T-helper 17 cell (primary cell): ENCODE data around the gene SOS2. TPM values are rescaled to one million over a fixed set of nuclear protein-coding genes. Genes with fewer than 3 reads are reported as not detected.

Experiments used
- ATAC-seq: fragments of 150-1000 bp; cut with Tn5 transposase; 2 replicates; pipeline ENCODE4 v1.10.0; 2021; ENCODE audit warnings: mild to moderate bottlenecking, moderate library complexity
- DNase-seq, 3 donors: peaks; one replicate each; pipeline versions ENCODE4 v3.0.0 to v3.0.0-alpha.2; 2020 to 2021
- H3K9me3 ChIP-seq: one replicate; pipeline ENCODE4 v1.7.0; 2013; ENCODE audit warnings: low read length, mild to moderate bottlenecking; ENCODE audit not compliant: control insufficient read depth, poor library complexity, severe bottlenecking
- H3K27ac Mint-ChIP-seq: one replicate; pipeline ENCODE4 v1.8.0; 2022; ENCODE audit warnings: mild to moderate bottlenecking, moderate library complexity, mixed read lengths
- H3K27me3 Mint-ChIP-seq: one replicate; pipeline ENCODE4 v1.8.0; 2022; ENCODE audit warnings: mixed read lengths
- H3K36me3 Mint-ChIP-seq: one replicate; pipeline ENCODE4 v1.8.0; 2022; ENCODE audit warnings: low read depth, mixed read lengths
- H3K4me1 Mint-ChIP-seq: one replicate; pipeline ENCODE4 v1.8.0; 2022; ENCODE audit warnings: mild to moderate bottlenecking, mixed read lengths
- H3K4me3 Mint-ChIP-seq: one replicate; pipeline ENCODE4 v1.8.0; 2022; ENCODE audit warnings: mild to moderate bottlenecking, moderate library complexity, mixed read lengths
- total RNA-seq, 4 donors: library from RNA in 2 of 4; stranded (reverse) in 2 of 4; gene quantifications; one replicate each; pipeline ENCODE4 v1.2.3 and lab custom pipeline; 2022 to 2026

The SOS2 gene
- total RNA-seq: 10 to 100 TPM; 33.8 to 40.3 TPM
- 57.1 to 133 reads per million in 2 donors for total RNA-seq (lab: John Stamatoyannopoulos, UW)

- peak; percentile 88 for ATAC-seq
- H3K9me3 ChIP-seq: no peaks in the 10 kb centered on the region
- peak within 1 kb of the TSS; percentile 93 for H3K4me3 Mint-ChIP-seq
- H3K27ac Mint-ChIP-seq: peak within 1 kb of the TSS; percentile 92
- peak; percentile 72 to 80 (median 77) for DNase-seq
- no peaks in the 10 kb centered on the region for H3K36me3 Mint-ChIP-seq
- peaks cover 21% of the 10 kb centered on the region for H3K4me1 Mint-ChIP-seq
- no peaks in the 10 kb centered on the region for H3K27me3 Mint-ChIP-seq
Measured at GRCh38 chr14:50231475-50232275, at the start of gene SOS2. Gene SOS2 (minus strand): TSS chr14:50231578. CDS start chr14:50231283, 295 bp downstream.

- H3K4me1 Mint-ChIP-seq: peaks cover 5% of the 10 kb centered on the region
- H3K36me3 Mint-ChIP-seq: no peaks in the 10 kb centered on the region
- no peak for ATAC-seq
- H3K4me3 Mint-ChIP-seq: no peak overlapping the region
- H3K9me3 ChIP-seq: no peaks in the 10 kb centered on the region
- DNase-seq: no peak
- H3K27me3 Mint-ChIP-seq: no peaks in the 10 kb centered on the region
- no peak overlapping the region for H3K27ac Mint-ChIP-seq
Measured at GRCh38 chr14:50272498-50272897, 41.1 kb upstream of the SOS2 start.

DNA sequence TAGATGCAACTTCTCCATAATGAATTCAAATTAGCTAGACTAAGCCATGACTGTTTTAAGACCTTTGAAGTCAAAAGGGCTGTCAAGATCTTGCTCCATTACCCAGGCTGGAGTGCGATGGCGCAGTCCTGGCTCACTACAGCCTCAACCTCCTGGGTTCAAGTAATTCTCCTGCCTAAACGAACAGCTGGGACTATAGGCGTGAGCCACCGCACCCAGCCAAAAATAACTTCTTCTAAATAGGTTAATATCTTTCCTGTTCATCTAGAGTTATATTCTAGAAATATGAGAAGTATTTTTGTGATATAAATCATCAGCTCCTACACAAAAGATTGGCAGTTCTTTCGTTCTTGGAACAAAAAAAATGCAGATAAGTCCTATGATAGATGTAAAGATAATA lies 39.6 kb upstream of the SOS2 start:
- Mint-ChIP-seq H3K27me3 (no peaks in the 10 kb centered on the region), H3K36me3 (no peaks in the 10 kb centered on the region), H3K27ac (no peak overlapping the region), H3K4me1 (peaks cover 5% of the 10 kb centered on the region), H3K4me3 (no peak overlapping the region)
- H3K9me3 ChIP-seq: no peaks in the 10 kb centered on the region
- DNase-seq (no peak), ATAC-seq (no peak)

- no peaks in the 10 kb centered on the region for H3K9me3 ChIP-seq
Measured at GRCh38 chr14:50265029-50265428, 33.7 kb upstream of the SOS2 start.

DNA sequence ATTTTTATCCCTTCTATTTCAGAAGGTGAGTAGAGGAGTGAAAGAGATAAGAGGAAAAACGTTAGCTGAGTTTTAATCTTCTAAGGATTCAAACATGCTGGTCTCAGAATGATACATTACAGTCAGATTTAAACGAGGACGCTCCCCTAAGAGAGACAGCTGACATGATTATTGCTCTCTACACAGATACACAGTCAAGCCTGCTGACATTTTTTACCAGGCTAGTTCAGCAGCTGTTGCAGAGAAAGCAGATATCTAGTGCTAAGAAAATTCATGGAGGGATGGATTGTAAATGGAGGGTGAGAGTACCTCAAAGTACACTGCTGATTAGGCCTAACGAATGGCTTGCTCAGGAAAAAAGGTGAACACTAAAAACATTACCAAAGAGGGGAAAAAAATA lies 31.9 kb upstream of the SOS2 start:
- no peak overlapping the region for H3K27ac Mint-ChIP-seq
- peaks cover 2% of the 10 kb centered on the region for H3K4me1 Mint-ChIP-seq
- no peak overlapping the region for H3K4me3 Mint-ChIP-seq
- no peaks in the 10 kb centered on the region for H3K36me3 Mint-ChIP-seq
- no peaks in the 10 kb centered on the region for H3K9me3 ChIP-seq
- H3K27me3 Mint-ChIP-seq: no peaks in the 10 kb centered on the region
- ATAC-seq (no peak), DNase-seq (no peak)

More at GRCh38 chr14:50265029-50265428, 33.7 kb upstream of the SOS2 start:
- Mint-ChIP-seq H3K4me3 (no peak overlapping the region), H3K4me1 (peaks cover 2% of the 10 kb centered on the region), H3K36me3 (no peaks in the 10 kb centered on the region), H3K27me3 (no peaks in the 10 kb centered on the region), H3K27ac (no peak overlapping the region)
- DNase-seq (no peak), ATAC-seq (no peak)

GRCh38 chr14:50262865-50263264 lies 31.5 kb upstream of the SOS2 start:
- Mint-ChIP-seq H3K4me1 (peaks cover 2% of the 10 kb centered on the region), H3K36me3 (no peaks in the 10 kb centered on the region), H3K4me3 (no peak overlapping the region), H3K27me3 (no peaks in the 10 kb centered on the region), H3K27ac (no peak overlapping the region)
- DNase-seq (no peak), ATAC-seq (no peak)
- H3K9me3 ChIP-seq: no peaks in the 10 kb centered on the region

- peak; percentile 63 for ATAC-seq
- H3K9me3 ChIP-seq: no peaks in the 10 kb centered on the region
- H3K4me3 Mint-ChIP-seq: no peak overlapping the region
- H3K27ac Mint-ChIP-seq: no peak overlapping the region
- no peaks in the 10 kb centered on the region for H3K36me3 Mint-ChIP-seq
- peaks cover 2% of the 10 kb centered on the region for H3K4me1 Mint-ChIP-seq
- no peak for DNase-seq
- no peaks in the 10 kb centered on the region for H3K27me3 Mint-ChIP-seq
Measured at GRCh38 chr14:50260511-50260910, 29.1 kb upstream of the SOS2 start.

DNA sequence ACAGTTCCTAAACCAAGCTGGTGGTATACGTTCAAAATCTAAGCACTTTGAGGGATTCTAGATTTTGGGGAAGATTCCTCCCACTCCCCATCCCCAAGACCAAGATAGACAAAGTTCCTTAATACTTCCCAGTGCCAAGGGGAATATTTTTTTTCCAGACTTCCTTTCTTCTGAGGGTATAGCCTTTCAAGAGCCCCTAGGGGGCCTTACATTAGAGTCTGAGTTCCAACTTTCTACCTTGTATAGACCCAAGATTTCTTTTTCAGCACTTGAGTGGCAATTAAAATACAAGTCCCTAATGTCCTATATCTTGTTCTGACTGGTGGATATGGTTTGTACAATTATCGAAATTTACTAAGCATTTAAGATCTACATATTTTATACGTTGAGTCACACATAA lies 28.7 kb upstream of the SOS2 start:
- Mint-ChIP-seq H3K4me3 (no peak overlapping the region), H3K36me3 (no peaks in the 10 kb centered on the region), H3K4me1 (peaks cover 2% of the 10 kb centered on the region), H3K27ac (no peak overlapping the region), H3K27me3 (no peaks in the 10 kb centered on the region)
- ATAC-seq (no peak), DNase-seq (no peak)
- H3K9me3 ChIP-seq: no peaks in the 10 kb centered on the region

- Mint-ChIP-seq H3K27ac (no peak overlapping the region), H3K4me3 (no peak overlapping the region), H3K36me3 (no peaks in the 10 kb centered on the region), H3K27me3 (no peaks in the 10 kb centered on the region), H3K4me1 (peaks cover 2% of the 10 kb centered on the region)
- H3K9me3 ChIP-seq: no peaks in the 10 kb centered on the region
- no peak for ATAC-seq
- DNase-seq: no peak
Measured at GRCh38 chr14:50257732-50258131, 26.4 kb upstream of the SOS2 start.

DNA sequence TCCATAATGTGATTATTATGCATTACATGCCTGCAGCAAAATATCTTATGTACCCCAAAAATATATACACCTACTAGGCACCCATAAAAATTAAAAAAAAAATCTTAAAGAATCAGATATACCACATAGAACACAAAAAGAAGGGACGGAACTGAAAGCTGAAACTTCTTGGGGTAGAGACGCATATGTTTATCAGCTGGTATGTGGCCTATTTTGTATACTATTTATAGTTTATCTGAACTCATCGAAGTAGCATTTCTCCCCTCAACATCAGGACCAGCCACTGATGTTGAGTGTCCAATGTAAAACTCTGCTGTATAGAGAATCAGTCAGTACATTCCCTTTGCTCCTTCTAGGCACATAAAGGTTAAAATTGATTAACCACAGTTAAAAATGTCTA lies 22.9 kb upstream of the SOS2 start:
- no peak overlapping the region for H3K4me3 Mint-ChIP-seq
- no peak overlapping the region for H3K27ac Mint-ChIP-seq
- no peak for DNase-seq
- H3K27me3 Mint-ChIP-seq: no peaks in the 10 kb centered on the region
- ATAC-seq: no peak
- no peaks in the 10 kb centered on the region for H3K4me1 Mint-ChIP-seq
- no peaks in the 10 kb centered on the region for H3K9me3 ChIP-seq
- peaks cover 2% of the 10 kb centered on the region for H3K36me3 Mint-ChIP-seq

DNA sequence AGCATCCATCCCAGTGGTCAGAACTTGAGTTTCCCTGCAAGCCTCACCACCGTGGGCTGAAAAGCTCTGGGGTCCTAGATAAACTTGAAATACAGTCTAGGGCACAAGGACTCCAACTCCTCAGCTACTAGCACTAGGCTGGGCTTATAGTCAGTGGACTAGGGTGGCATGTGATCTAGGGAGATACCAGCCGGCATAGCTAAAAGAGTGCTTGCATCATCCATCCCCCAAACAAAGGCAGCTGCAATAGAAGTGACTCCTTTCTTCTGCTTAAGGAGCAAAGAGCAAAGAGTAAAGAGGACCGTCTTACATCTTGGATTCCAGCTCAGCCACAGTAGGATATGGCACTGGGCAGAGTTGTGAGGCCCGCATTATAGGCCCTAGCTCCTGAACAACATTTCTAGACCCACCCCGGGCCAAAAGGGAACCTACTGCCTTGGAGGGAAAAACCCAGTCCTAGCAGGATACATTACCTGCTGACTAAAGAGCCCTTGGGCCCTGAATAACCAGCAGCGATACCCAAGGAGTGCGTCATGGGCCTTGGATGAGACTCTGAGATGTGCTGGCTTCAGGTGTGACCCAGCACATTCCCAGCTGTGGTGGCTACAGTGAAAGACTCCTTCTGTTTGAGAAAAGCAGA lies 17.9 kb upstream of the SOS2 start:
- no peak overlapping the region for H3K27ac Mint-ChIP-seq
- no peak for DNase-seq
- H3K9me3 ChIP-seq: no peaks in the 10 kb centered on the region
- H3K36me3 Mint-ChIP-seq: peaks cover 2% of the 10 kb centered on the region
- no peaks in the 10 kb centered on the region for H3K27me3 Mint-ChIP-seq
- no peak for ATAC-seq
- H3K4me1 Mint-ChIP-seq: no peaks in the 10 kb centered on the region
- H3K4me3 Mint-ChIP-seq: no peak overlapping the region

DNA sequence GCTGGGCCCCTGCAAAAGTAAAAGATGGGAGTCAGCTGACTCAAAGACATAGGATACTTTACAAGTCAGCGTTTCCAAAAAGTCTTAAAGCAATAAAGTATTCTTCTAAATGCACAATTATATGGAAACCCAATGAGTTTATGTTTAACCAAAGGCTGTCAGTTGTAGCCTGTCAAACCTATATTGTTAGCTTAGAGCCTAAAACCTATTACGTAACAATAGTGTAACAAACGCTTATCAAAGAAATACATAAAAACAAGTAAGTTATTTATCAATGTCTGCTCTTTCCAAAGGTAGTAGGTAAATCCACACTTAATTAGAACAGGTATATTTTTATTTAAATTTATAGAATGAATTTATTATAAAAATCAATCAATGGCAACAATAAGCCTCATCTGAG lies 15.9 kb upstream of the SOS2 start:
- DNase-seq: no peak
- ATAC-seq: no peak
- no peaks in the 10 kb centered on the region for H3K4me1 Mint-ChIP-seq
- no peaks in the 10 kb centered on the region for H3K9me3 ChIP-seq
- peaks cover 2% of the 10 kb centered on the region for H3K36me3 Mint-ChIP-seq
- no peak overlapping the region for H3K4me3 Mint-ChIP-seq
- no peaks in the 10 kb centered on the region for H3K27me3 Mint-ChIP-seq
- no peak overlapping the region for H3K27ac Mint-ChIP-seq

DNA sequence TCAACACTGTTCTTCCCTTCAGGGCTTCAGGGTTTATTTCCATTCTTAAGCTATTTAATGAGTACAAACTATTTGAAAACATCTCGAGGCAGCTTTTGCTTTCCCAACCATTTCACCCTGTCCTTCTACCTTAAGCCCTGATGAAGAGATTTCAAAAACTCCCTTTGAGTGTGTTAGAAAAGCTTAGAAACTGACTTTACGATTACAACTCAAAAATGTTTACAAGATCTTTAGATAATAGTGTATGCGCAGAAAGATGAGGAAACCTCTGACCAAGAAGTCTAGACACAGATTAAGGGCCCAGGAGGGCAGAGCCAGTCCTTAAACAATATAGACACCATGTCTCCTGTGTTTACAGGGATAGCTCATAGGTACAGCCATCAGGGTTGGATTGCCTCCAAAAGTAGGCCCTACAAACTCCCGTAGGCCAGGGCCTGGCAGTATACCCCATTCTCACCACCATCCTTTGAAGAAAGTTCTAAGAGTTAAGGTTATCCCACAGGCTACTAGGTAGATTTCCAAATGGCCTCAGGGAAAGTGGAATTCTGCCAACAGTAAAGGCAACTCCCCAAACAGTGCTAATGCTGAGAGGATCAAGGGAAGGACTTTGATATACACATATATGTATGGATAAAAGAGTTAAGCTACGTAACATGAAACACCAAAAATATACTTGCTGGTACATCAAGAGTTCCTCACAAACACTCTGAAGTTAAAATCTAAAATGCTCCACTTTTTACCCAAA lies 11.4 kb upstream of the SOS2 start:
- H3K4me3 Mint-ChIP-seq: no peak overlapping the region
- ATAC-seq (no peak), DNase-seq (no peak)
- H3K27me3 Mint-ChIP-seq: no peaks in the 10 kb centered on the region
- no peaks in the 10 kb centered on the region for H3K4me1 Mint-ChIP-seq
- no peaks in the 10 kb centered on the region for H3K36me3 Mint-ChIP-seq
- H3K27ac Mint-ChIP-seq: no peak overlapping the region
- no peaks in the 10 kb centered on the region for H3K9me3 ChIP-seq
